H9 (cell line): Measurements from ENCODE around the gene ANKRD11. TPM values are rescaled to one million over a fixed set of nuclear protein-coding genes. Genes with fewer than 3 reads are reported as not detected.

Experiments
- DNase-seq: peaks from one replicate; pipeline ENCODE4 v3.0.0-alpha.2; 2017
- H2AFZ ChIP-seq: one replicate; pipeline ENCODE4 v1.6.1; 2013; ENCODE audit warnings: mild to moderate bottlenecking, low read length, control low read depth, moderate library complexity
- H2AK5ac ChIP-seq: 2 replicates; pipeline ENCODE4 v1.6.1; 2013; ENCODE audit warnings: low read length, control low read depth, mixed read lengths; ENCODE audit not compliant: insufficient read length
- H2BK120ac ChIP-seq: one replicate; pipeline ENCODE4 v1.6.1; 2013; ENCODE audit warnings: low read depth, mild to moderate bottlenecking, low read length, control low read depth, inconsistent platforms; ENCODE audit not compliant: poor library complexity, severe bottlenecking
- H2BK12ac ChIP-seq: 2 replicates; pipeline ENCODE4 v1.6.1; 2013; ENCODE audit warnings: low read length, control low read depth, mixed read lengths, low read depth; ENCODE audit not compliant: insufficient read length
- H2BK15ac ChIP-seq: 2 replicates; pipeline ENCODE4 v1.6.1; 2013; ENCODE audit warnings: low read depth, low read length, control low read depth
- H2BK20ac ChIP-seq: one replicate; pipeline ENCODE4 v1.6.1; 2013; ENCODE audit warnings: low read depth, mild to moderate bottlenecking, low read length, control low read depth, inconsistent platforms; ENCODE audit not compliant: poor library complexity, severe bottlenecking
- H2BK5ac ChIP-seq: 2 replicates; pipeline ENCODE4 v1.6.1; 2013; ENCODE audit warnings: low read length, control low read depth, mixed read lengths; ENCODE audit not compliant: insufficient read length
- H3K14ac ChIP-seq: 2 replicates; pipeline ENCODE4 v1.6.1; 2013; ENCODE audit warnings: low read length, control low read depth; ENCODE audit not compliant: insufficient read depth
- H3K18ac ChIP-seq: 2 replicates; pipeline ENCODE4 v1.6.1; 2013; ENCODE audit warnings: low read depth, mild to moderate bottlenecking, mixed read lengths, low read length, control low read depth; ENCODE audit not compliant: insufficient read length
- H3K23ac ChIP-seq: 2 replicates; pipeline ENCODE4 v1.6.1; 2013; ENCODE audit warnings: low read length, control low read depth, mixed read lengths, low read depth; ENCODE audit not compliant: insufficient read length
- H3K23me2 ChIP-seq: 2 replicates; pipeline ENCODE4 v1.6.1; 2013; ENCODE audit warnings: low read depth, mild to moderate bottlenecking, mixed read lengths, low read length, control low read depth; ENCODE audit not compliant: insufficient read length, poor library complexity, severe bottlenecking
- H3K27ac ChIP-seq: 2 replicates; pipeline ENCODE4 v1.5.1; 2013; ENCODE audit warnings: low read length, control low read depth, mixed read lengths, low read depth; ENCODE audit not compliant: insufficient read length
- H3K27me3 ChIP-seq: 2 replicates; pipeline ENCODE4 v1.6.1; 2013; ENCODE audit warnings: low read length, control low read depth, inconsistent platforms; ENCODE audit not compliant: insufficient read depth
- H3K4ac ChIP-seq: 2 replicates; pipeline ENCODE4 v1.6.1; 2013; ENCODE audit warnings: low read depth, mild to moderate bottlenecking, control low read depth, inconsistent platforms, low read length, moderate library complexity
- H3K4me1 ChIP-seq: 2 replicates; pipeline ENCODE4 v1.6.1; 2013; ENCODE audit warnings: low read length, control low read depth, inconsistent platforms; ENCODE audit not compliant: insufficient read depth
- H3K4me2 ChIP-seq: 2 replicates; pipeline ENCODE4 v1.6.1; 2013; ENCODE audit warnings: low read length, control low read depth, mixed read lengths; ENCODE audit not compliant: insufficient read length, insufficient read depth
- H3K56ac ChIP-seq: 2 replicates; pipeline ENCODE4 v1.6.1; 2013; ENCODE audit warnings: low read depth, mild to moderate bottlenecking, mixed read lengths, low read length, control low read depth; ENCODE audit not compliant: insufficient read length
- H3K79me1 ChIP-seq: 2 replicates; pipeline ENCODE4 v1.6.1; 2013; ENCODE audit warnings: low read depth, mild to moderate bottlenecking, moderate library complexity, low read length, control low read depth, inconsistent platforms; ENCODE audit not compliant: insufficient read depth, poor library complexity, severe bottlenecking
- H3K79me2 ChIP-seq: 2 replicates; pipeline ENCODE4 v1.6.1; 2013; ENCODE audit warnings: low read length, control low read depth, inconsistent platforms; ENCODE audit not compliant: insufficient read depth
- H3K9ac ChIP-seq: 2 replicates; pipeline ENCODE4 v1.6.1; 2013; ENCODE audit warnings: low read length, control low read depth, mixed read lengths; ENCODE audit not compliant: insufficient read length; ENCODE audit errors: extremely low read depth
- H3K9me3 ChIP-seq: one replicate; pipeline ENCODE4 v1.6.1; 2013; ENCODE audit warnings: low read depth, low read length, inconsistent platforms; ENCODE audit not compliant: control insufficient read depth
- H3T11ph ChIP-seq: one replicate; pipeline ENCODE4 v1.6.1; 2013; ENCODE audit warnings: mild to moderate bottlenecking, low read length, control low read depth, inconsistent platforms
- H4K20me1 ChIP-seq: one replicate; pipeline ENCODE4 v1.6.1; 2013; ENCODE audit not compliant: control insufficient read depth, insufficient read length, insufficient read depth
- H4K5ac ChIP-seq: 2 replicates; pipeline ENCODE4 v1.6.1; 2013; ENCODE audit warnings: low read depth, mild to moderate bottlenecking, mixed read lengths, low read length, control low read depth; ENCODE audit not compliant: insufficient read length
- H4K8ac ChIP-seq: replicated peaks from 2 replicates; pipeline ENCODE4 v1.6.1; 2013; ENCODE audit warnings: low read length, control low read depth, mixed read lengths, low read depth; ENCODE audit not compliant: insufficient read length
- H4K91ac ChIP-seq: 2 replicates; pipeline ENCODE4 v1.6.1; 2013; ENCODE audit warnings: low read depth, mild to moderate bottlenecking, moderate library complexity, mixed read lengths, low read length, control low read depth; ENCODE audit not compliant: insufficient read length
- H3K27ac Mint-ChIP-seq, 3 experiments: 2 replicates in 2 of 3; 3 replicates in 1 of 3; pipeline ENCODE4 v1.8.0; 2020 to 2021; ENCODE audit warnings: mixed read lengths in 3 of 3, mild to moderate bottlenecking in 1 of 3, moderate library complexity in 1 of 3
- H3K27me3 Mint-ChIP-seq: 2 replicates; pipeline ENCODE4 v1.8.0; 2021; ENCODE audit warnings: low read depth, mild to moderate bottlenecking, moderate library complexity, mixed read lengths
- H3K36me3 Mint-ChIP-seq, 3 experiments: 2 replicates in 2 of 3; 3 replicates in 1 of 3; pipeline ENCODE4 v1.8.0; 2020 to 2021; ENCODE audit warnings: low read depth in 3 of 3, mixed read lengths in 3 of 3; ENCODE audit not compliant: insufficient read depth in 1 of 3
- H3K4me1 Mint-ChIP-seq, 2 experiments: 2 replicates each; pipeline ENCODE4 v1.8.0; 2020; ENCODE audit warnings: mixed read lengths in 2 of 2
- H3K4me3 Mint-ChIP-seq, 2 experiments: 2 replicates in 1 of 2; 3 replicates in 1 of 2; pipeline ENCODE4 v1.8.0; 2020 to 2021; ENCODE audit warnings: mild to moderate bottlenecking in 2 of 2, mixed read lengths in 2 of 2, moderate library complexity in 1 of 2
- H3K9me3 Mint-ChIP-seq, 2 experiments: 2 replicates in 1 of 2; 3 replicates in 1 of 2; pipeline ENCODE4 v1.8.0; 2020; ENCODE audit warnings: mild to moderate bottlenecking in 2 of 2, mixed read lengths in 2 of 2, moderate library complexity in 1 of 2
- CTCF ChIP-seq: fragments of 200-600 bp; sonication (generic); conservative IDR thresholded peaks from 3 replicates; pipeline ENCODE4 v1.8.0; 2021; ENCODE audit warnings: antibody characterized with exemption, mild to moderate bottlenecking
- WGBS: extraction: QIAGEN DNeasy Blood & Tissue Kit; methylation state at CpG from one replicate; pipeline ENCODE4 v1.1.7; 2013; ENCODE audit warnings: missing lambda C conversion rate, low lambda C conversion rate, mixed read lengths; ENCODE audit not compliant: insufficient read length; ENCODE audit errors: extremely low coverage; 5-methylcytosine and 5-hydroxymethylcytosine counted together
- total RNA-seq: library from RNA; stranded (reverse); gene quantifications from 2 replicates; pipeline ENCODE4 v1.2.1, GENCODE V29; 2021

ANKRD11 gene
- total RNA-seq, 1 experiment from 2014 or later, result 181 TPM

- Histone ChIP-seq H3K14ac (no peak overlapping the region), H3K23me2 (peaks cover 6% of the 10 kb centered on the region), H3T11ph (no peak overlapping the region), H3K23ac (no peak overlapping the region), H3K18ac (no peak overlapping the region), H3K79me2 (peaks cover 7% of the 10 kb centered on the region; the same call in 1 of the 2 replicates), H3K9me3 (no peaks in the 10 kb centered on the region), H4K5ac (no peak overlapping the region), H3K27ac (no peak overlapping the region), H2BK12ac (no peak overlapping the region), H4K91ac (no peak overlapping the region), H3K4me1 (no peaks in the 10 kb centered on the region), H2AFZ (no peak overlapping the region), H2BK5ac (no peak overlapping the region), H2BK20ac (no peak overlapping the region), H3K27me3 (no peaks in the 10 kb centered on the region), H2BK120ac (no peak overlapping the region), H3K4ac (no peak overlapping the region), H3K4me2 (no peak overlapping the region), H4K20me1 (no peaks in the 10 kb centered on the region), H3K79me1 (peaks cover 3% of the 10 kb centered on the region), H4K8ac (no peak overlapping the region), H3K9ac (no peak overlapping the region), H2AK5ac (no peak overlapping the region), H2BK15ac (no peak overlapping the region), H3K56ac (no peak overlapping the region)
- Mint-ChIP-seq H3K9me3 (no peaks in the 10 kb centered on the region), H3K36me3 (peaks cover 25 to 43% (median 42%) of the 10 kb centered on the region in 3 experiments; a peak in 6 of 7 replicates), H3K4me1 (peaks cover 4 to 7% of the 10 kb centered on the region in 2 experiments; a peak in 2 of 4 replicates), H3K4me3 (no peak overlapping the region; a peak in 1 of 5 replicates), H3K27me3 (peaks cover 7% of the 10 kb centered on the region; the same call in 1 of the 2 replicates), H3K27ac (no peak overlapping the region)
- WGBS, result no CpG with 5 or more reads among the region's 8 CpGs
- TF ChIP-seq CTCF, result no peak
- DNase-seq, result no peak
These were observed 21.0 kb upstream of the ANKRD11 start for GRCh38 chr16:89511374-89511773.
